Measurements from ENCODE around the gene FAF1.

FAF1 gene

GRCh38 chr1:50646526-50646925 lies 313.5 kb downstream of the FAF1 start:
- no peak for TF ChIP-seq CTBP1 (IDR thresholded peaks at IDR 0.05; ENCODE audit: borderline replicate concordance)
- TF ChIP-seq NFRKB (IDR thresholded peaks at IDR 0.05) = no peak
- no peak for TF ChIP-seq SP1 (IDR thresholded peaks at IDR 0.05)
- no peak for TF ChIP-seq ZNF384 (IDR thresholded peaks at IDR 0.05)
- TF ChIP-seq BHLHE40 (IDR thresholded peaks at IDR 0.05; ENCODE audit: borderline replicate concordance) = no peak
- no peak for TF ChIP-seq ELF4 (IDR thresholded peaks at IDR 0.05)
- TF ChIP-seq LEF1 (IDR thresholded peaks at IDR 0.05; ENCODE audit: borderline replicate concordance) = no peak
- no peak for TF ChIP-seq L3MBTL2 (conservative IDR thresholded peaks at IDR 0.05)
- TF ChIP-seq PKNOX1 (IDR thresholded peaks at IDR 0.05) = no peak
- TF ChIP-seq HDGF (IDR thresholded peaks at IDR 0.05; ENCODE audit: borderline replicate concordance) = no peak
- no peak for TF ChIP-seq FOXA1 (IDR thresholded peaks at IDR 0.05)
- no peak for TF ChIP-seq SUZ12 (IDR thresholded peaks at IDR 0.05)
- TF ChIP-seq FOXM1 (IDR thresholded peaks at IDR 0.05; ENCODE audit: borderline replicate concordance) = no peak
- TF ChIP-seq FOXK2 (IDR thresholded peaks at IDR 0.05) = no peak
- no peak for TF ChIP-seq ARNT (IDR thresholded peaks at IDR 0.05)
- ChIA-PET CTCF (no interaction called here), POLR2A (no interaction called here)
- DNase-seq (ENCODE audit: extremely low spot score) = no peak

- no peak for TF ChIP-seq L3MBTL2 (conservative IDR thresholded peaks at IDR 0.05)
- no peak for TF ChIP-seq ARNT (IDR thresholded peaks at IDR 0.05)
- no peak for TF ChIP-seq SUZ12 (IDR thresholded peaks at IDR 0.05)
- no peak for TF ChIP-seq FOXM1 (IDR thresholded peaks at IDR 0.05; ENCODE audit: borderline replicate concordance)
- no peak for TF ChIP-seq LEF1 (IDR thresholded peaks at IDR 0.05; ENCODE audit: borderline replicate concordance)
- no peak for TF ChIP-seq NFRKB (IDR thresholded peaks at IDR 0.05)
- TF ChIP-seq SP1 (IDR thresholded peaks at IDR 0.05) = no peak
- TF ChIP-seq ELF4 (IDR thresholded peaks at IDR 0.05) = no peak
- TF ChIP-seq PKNOX1 (IDR thresholded peaks at IDR 0.05) = no peak
- TF ChIP-seq FOXA1 (IDR thresholded peaks at IDR 0.05) = no peak
- POLR2A ChIA-PET = no interaction called here
- CTCF ChIA-PET = no interaction called here
- no peak for DNase-seq (ENCODE audit: extremely low spot score)
Measured at GRCh38 chr1:50645139-50645538, 314.9 kb downstream of the FAF1 start.

- no peak for DNase-seq (ENCODE audit: extremely low spot score)
- CTCF ChIA-PET = interaction anchor here (1.1 kb wide), 1 partner anchor 11 kb away, joined by 3 read pairs; no protein-coding TSS in a partner anchor
- POLR2A ChIA-PET = no interaction called here
- TF ChIP-seq ARNT (IDR thresholded peaks at IDR 0.05) (no peak), FOXK2 (IDR thresholded peaks at IDR 0.05) (no peak), PKNOX1 (IDR thresholded peaks at IDR 0.05) (no peak), SP1 (IDR thresholded peaks at IDR 0.05) (no peak), BHLHE40 (IDR thresholded peaks at IDR 0.05; ENCODE audit: borderline replicate concordance) (no peak), ELF4 (IDR thresholded peaks at IDR 0.05) (no peak), FOXM1 (IDR thresholded peaks at IDR 0.05; ENCODE audit: borderline replicate concordance) (no peak), HDGF (IDR thresholded peaks at IDR 0.05; ENCODE audit: borderline replicate concordance) (no peak), L3MBTL2 (conservative IDR thresholded peaks at IDR 0.05) (no peak), TARDBP (IDR thresholded peaks at IDR 0.05) (no peak), NFRKB (IDR thresholded peaks at IDR 0.05) (no peak), FOXA1 (IDR thresholded peaks at IDR 0.05) (no peak)
Measured at GRCh38 chr1:50644447-50645105, 315.5 kb downstream of the FAF1 start.

GRCh38 chr1:50637460-50637859 lies 322.6 kb downstream of the FAF1 start:
- ChIA-PET POLR2A (no interaction called here), CTCF (no interaction called here)
- TF ChIP-seq BHLHE40 (IDR thresholded peaks at IDR 0.05; ENCODE audit: borderline replicate concordance) (no peak), TARDBP (IDR thresholded peaks at IDR 0.05) (no peak), NFRKB (IDR thresholded peaks at IDR 0.05) (no peak), SUZ12 (IDR thresholded peaks at IDR 0.05) (no peak), ELF4 (IDR thresholded peaks at IDR 0.05) (no peak), L3MBTL2 (conservative IDR thresholded peaks at IDR 0.05) (no peak)
- DNase-seq (ENCODE audit: extremely low spot score) = no peak

GRCh38 chr1:50634251-50634650 lies 325.8 kb downstream of the FAF1 start:
- ChIA-PET POLR2A (no interaction called here), CTCF (interaction anchor here (0.6 kb wide), 1 partner anchor 22 kb away, joined by 4 read pairs; no protein-coding TSS in a partner anchor)
- TF ChIP-seq BHLHE40 (IDR thresholded peaks at IDR 0.05; ENCODE audit: borderline replicate concordance) = no peak
- TF ChIP-seq FOXK2 (IDR thresholded peaks at IDR 0.05) = no peak
- TF ChIP-seq NFRKB (IDR thresholded peaks at IDR 0.05) = no peak
- TF ChIP-seq PKNOX1 (IDR thresholded peaks at IDR 0.05) = no peak
- no peak for TF ChIP-seq ELF4 (IDR thresholded peaks at IDR 0.05)
- no peak for TF ChIP-seq CTBP1 (IDR thresholded peaks at IDR 0.05; ENCODE audit: borderline replicate concordance)
- TF ChIP-seq TARDBP (IDR thresholded peaks at IDR 0.05) = no peak
- no peak for TF ChIP-seq FOXM1 (IDR thresholded peaks at IDR 0.05; ENCODE audit: borderline replicate concordance)
- no peak for TF ChIP-seq ZNF384 (IDR thresholded peaks at IDR 0.05)
- TF ChIP-seq SUZ12 (IDR thresholded peaks at IDR 0.05) = no peak
- TF ChIP-seq HDGF (IDR thresholded peaks at IDR 0.05; ENCODE audit: borderline replicate concordance) = no peak
- no peak for TF ChIP-seq SP1 (IDR thresholded peaks at IDR 0.05)
- no peak for TF ChIP-seq LEF1 (IDR thresholded peaks at IDR 0.05; ENCODE audit: borderline replicate concordance)
- TF ChIP-seq L3MBTL2 (conservative IDR thresholded peaks at IDR 0.05) = no peak
- no peak for TF ChIP-seq ARNT (IDR thresholded peaks at IDR 0.05)
- TF ChIP-seq FOXA1 (IDR thresholded peaks at IDR 0.05) = no peak
- DNase-seq (ENCODE audit: extremely low spot score) = no peak
